IMR-90 (cell line): Measurements from ENCODE around the gene CALR3. TPM values are rescaled to one million over a fixed set of nuclear protein-coding genes. Genes with fewer than 3 reads are reported as not detected.

Experiments used
- ATAC-seq: fragments of 200-7000 bp; cut with Tn5 transposase; 2 replicates; pipeline ENCODE4 v1.9.1; 2020; ENCODE audit warnings: low read depth, mild to moderate bottlenecking, moderate library complexity
- BruUV-seq: library from RNA; stranded (reverse); fragments of 400-500 nt; replicated peaks from 2 replicates; lab custom pipeline; 2021; lab: Mats Ljungman, UMichigan
- CTCF ChIA-PET: fragments of 300-600 bp; formaldehyde crosslinking; extraction: SDS; loops from one replicate; lab custom pipeline; 2021; ENCODE audit warnings: antibody characterized with exemption; lab: Yijun Ruan, JAX
- POLR2A ChIA-PET: fragments of 300-600 bp; sonication (Branson Sonifier 250); formaldehyde crosslinking; loops from one replicate; lab custom pipeline; 2022; ENCODE audit warnings: antibody characterized with exemption; ENCODE audit not compliant: unreplicated experiment; lab: Charles Lee
- DNase-seq: peaks from one replicate; pipeline ENCODE4 v3.0.0; 2013
- H2AFZ ChIP-seq: replicated peaks from 2 replicates; pipeline ENCODE3; 2013; ENCODE audit warnings: low read length, mild to moderate bottlenecking; ENCODE audit not compliant: poor library complexity
- H2AK5ac ChIP-seq: 2 replicates; pipeline ENCODE4 v1.6.1; 2013; ENCODE audit warnings: low read depth, low read length, inconsistent platforms
- H2AK9ac ChIP-seq: replicated peaks from 2 replicates; pipeline ENCODE3; 2013; ENCODE audit warnings: mild to moderate bottlenecking, low read depth, low read length, moderate library complexity; ENCODE audit not compliant: poor library complexity
- H2BK120ac ChIP-seq: 2 replicates; pipeline ENCODE4 v1.6.1; 2013; ENCODE audit warnings: low read depth, low read length, inconsistent platforms
- H2BK15ac ChIP-seq: 3 replicates; pipeline ENCODE4 v1.6.1; 2013; ENCODE audit warnings: low read depth, low read length, inconsistent platforms
- H2BK20ac ChIP-seq: 2 replicates; pipeline ENCODE4 v1.6.1; 2013; ENCODE audit warnings: low read depth, mild to moderate bottlenecking, inconsistent platforms, low read length, moderate library complexity
- H2BK5ac ChIP-seq: 2 replicates; pipeline ENCODE4 v1.6.1; 2013; ENCODE audit warnings: mild to moderate bottlenecking, low read depth, low read length, inconsistent platforms; ENCODE audit not compliant: poor library complexity, severe bottlenecking
- H3K14ac ChIP-seq: replicated peaks from 2 replicates; pipeline ENCODE4 v1.6.1; 2013; ENCODE audit warnings: low read depth, low read length, inconsistent platforms
- H3K18ac ChIP-seq: 2 replicates; pipeline ENCODE4 v1.6.1; 2013; ENCODE audit warnings: low read depth, low read length, control low read depth
- H3K23ac ChIP-seq: 2 replicates; pipeline ENCODE4 v1.6.1; 2013; ENCODE audit warnings: low read depth, low read length, inconsistent platforms
- H3K27ac ChIP-seq: 2 replicates; pipeline ENCODE4 v1.5.1; 2013; ENCODE audit warnings: mild to moderate bottlenecking, control low read depth, low read length; ENCODE audit not compliant: insufficient read depth
- H3K27me3 ChIP-seq: 2 replicates; pipeline ENCODE4 v1.6.1; 2013; ENCODE audit warnings: low read length; ENCODE audit not compliant: control insufficient read depth, insufficient read depth
- H3K36me3 ChIP-seq: 2 replicates; pipeline ENCODE4 v1.6.1; 2013; ENCODE audit warnings: low read length, mixed read lengths; ENCODE audit not compliant: control insufficient read depth, insufficient read depth
- H3K4ac ChIP-seq: 2 replicates; pipeline ENCODE4 v1.6.1; 2013; ENCODE audit warnings: low read depth, low read length, inconsistent platforms
- H3K4me1 ChIP-seq: 2 replicates; pipeline ENCODE4 v1.6.1; 2013; ENCODE audit warnings: low read length, mixed read lengths; ENCODE audit not compliant: control insufficient read depth, insufficient read depth
- H3K4me2 ChIP-seq: 2 replicates; pipeline ENCODE4 v1.6.1; 2013; ENCODE audit warnings: low read depth, mild to moderate bottlenecking, control low read depth, low read length, moderate library complexity
- H3K4me3 ChIP-seq: 2 replicates; pipeline ENCODE4 v1.5.1; 2013; ENCODE audit warnings: low read depth, mild to moderate bottlenecking, control low read depth, low read length, moderate library complexity; ENCODE audit not compliant: insufficient read depth
- H3K56ac ChIP-seq: 2 replicates; pipeline ENCODE4 v1.6.1; 2013; ENCODE audit warnings: low read length, inconsistent platforms; ENCODE audit not compliant: insufficient read depth; ENCODE audit errors: extremely low read depth
- H3K79me1 ChIP-seq, 2 experiments: 2 replicates each; pipeline ENCODE4 v1.6.1; 2013; ENCODE audit warnings: low read length in 2 of 2, inconsistent platforms in 1 of 2, low read depth in 1 of 2
- H3K9ac ChIP-seq: 2 replicates; pipeline ENCODE4 v1.6.1; 2013; ENCODE audit warnings: low read depth, low read length, control low read depth
- H3K9me1 ChIP-seq: 2 replicates; pipeline ENCODE4 v1.6.1; 2013; ENCODE audit warnings: low read length, inconsistent platforms; ENCODE audit not compliant: insufficient read depth
- H3K9me3 ChIP-seq: 2 replicates; pipeline ENCODE4 v1.6.1; 2013; ENCODE audit warnings: low read length; ENCODE audit not compliant: control insufficient read depth, insufficient read depth
- H4K20me1 ChIP-seq: 2 replicates; pipeline ENCODE4 v1.6.1; 2013; ENCODE audit warnings: low read length, inconsistent platforms; ENCODE audit not compliant: insufficient read depth
- H4K5ac ChIP-seq: 2 replicates; pipeline ENCODE4 v1.6.1; 2013; ENCODE audit warnings: mild to moderate bottlenecking, low read depth, low read length, control low read depth
- H4K8ac ChIP-seq, 2 experiments: 2 replicates each; pipeline ENCODE4 v1.6.1; 2013; ENCODE audit warnings: low read depth in 2 of 2, low read length in 2 of 2, control low read depth in 1 of 2, inconsistent platforms in 1 of 2
- H4K91ac ChIP-seq: 2 replicates; pipeline ENCODE4 v1.6.1; 2013; ENCODE audit warnings: low read depth, low read length, inconsistent platforms; ENCODE audit not compliant: insufficient read depth
- BHLHE40 ChIP-seq: fragments of 150-350 bp; IDR thresholded peaks from 2 replicates; pipeline ENCODE4 v1.6.1; 2016; ENCODE audit warnings: mild to moderate bottlenecking, low read depth, low read length
- CEBPB ChIP-seq: IDR thresholded peaks from 2 replicates; pipeline ENCODE4 v1.6.1; 2012; ENCODE audit warnings: low read depth, low read length, improper control_type of control experiment
- CHD1 ChIP-seq: IDR thresholded peaks from 2 replicates; pipeline ENCODE4 v1.6.1; 2012; ENCODE audit warnings: low read depth, low read length, improper control_type of control experiment
- CTCF ChIP-seq: conservative IDR thresholded peaks from 2 replicates; pipeline ENCODE4 v1.5.1; 2012; ENCODE audit warnings: mild to moderate bottlenecking, low read depth, low read length, improper control_type of control experiment
- ELK1 ChIP-seq: fragments of 150-350 bp; IDR thresholded peaks from 2 replicates; pipeline ENCODE4 v1.6.1; 2016; ENCODE audit warnings: low read depth, mild to moderate bottlenecking, low read length, moderate library complexity, borderline replicate concordance
- FOS ChIP-seq: fragments of 150-350 bp; IDR thresholded peaks from 2 replicates; pipeline ENCODE4 v1.6.1; 2016; ENCODE audit warnings: low read depth, low read length
- MAFK ChIP-seq: IDR thresholded peaks from 2 replicates; pipeline ENCODE4 v1.6.1; 2012; ENCODE audit warnings: low read depth, low read length, improper control_type of control experiment
- MAZ ChIP-seq: IDR thresholded peaks from 2 replicates; pipeline ENCODE4 v1.6.1; 2012; ENCODE audit warnings: low read depth, mild to moderate bottlenecking, low read length, improper control_type of control experiment, moderate library complexity, borderline replicate concordance
- MXI1 ChIP-seq: IDR thresholded peaks from 2 replicates; pipeline ENCODE4 v1.6.1; 2012; ENCODE audit warnings: low read depth, mild to moderate bottlenecking, low read length, moderate library complexity, borderline replicate concordance
- NFE2L2 ChIP-seq: fragments of 150-350 bp; IDR thresholded peaks from 2 replicates; pipeline ENCODE4 v1.6.1; 2016; ENCODE audit warnings: low read depth, mild to moderate bottlenecking, low read length
- POLR2A ChIP-seq: IDR thresholded peaks from 2 replicates; pipeline ENCODE4 v1.6.1; 2012; ENCODE audit warnings: mild to moderate bottlenecking, low read depth, low read length
- RAD21 ChIP-seq: IDR thresholded peaks from 2 replicates; pipeline ENCODE4 v1.6.1; 2012; ENCODE audit warnings: low read length, improper control_type of control experiment
- RCOR1 ChIP-seq: IDR thresholded peaks from 2 replicates; pipeline ENCODE4 v1.6.1; 2012; ENCODE audit warnings: mild to moderate bottlenecking, low read length, improper control_type of control experiment; ENCODE audit not compliant: insufficient replicate concordance
- RFX5 ChIP-seq: IDR thresholded peaks from 2 replicates; pipeline ENCODE4 v1.8.0; 2012; ENCODE audit warnings: low read depth, mild to moderate bottlenecking, low read length, moderate library complexity
- SMC3 ChIP-seq: fragments of 150-350 bp; IDR thresholded peaks from 2 replicates; pipeline ENCODE4 v1.6.1; 2016; ENCODE audit warnings: low read depth, mild to moderate bottlenecking, antibody characterized with exemption, low read length, moderate library complexity
- USF2 ChIP-seq: fragments of 150-350 bp; IDR thresholded peaks from 2 replicates; pipeline ENCODE4 v1.6.1; 2017; ENCODE audit warnings: mild to moderate bottlenecking, antibody characterized with exemption, low read length, low read depth
- WGBS, 2 experiments: methylation state at CpG; one replicate each; pipeline versions ENCODE4 v1.1.5 to v1.1.7; 2013; ENCODE audit warnings: missing lambda C conversion rate in 2 of 2; ENCODE audit not compliant: insufficient read length in 1 of 2; ENCODE audit errors: extremely low coverage in 2 of 2; 5-methylcytosine and 5-hydroxymethylcytosine counted together
- dilution Hi-C: fragments of 300-500 bp; cut with HindIII; formaldehyde crosslinking; loops from one replicate; pipeline ENCODE4 v1.14.3; 2018; ENCODE audit warnings: low sequenced_read_pairs; ENCODE audit not compliant: unreplicated experiment
- in situ Hi-C: fragments of 300-500 bp; cut with MboI; formaldehyde crosslinking; loops from 3 replicates; pipeline ENCODE4 v1.14.3; 2019; ENCODE audit warnings: low sequenced_read_pairs, inconsistent platforms, mixed read lengths
- intact Hi-C: fragments of 100-400 bp; cut with micrococcal nuclease; formaldehyde crosslinking; loops from 2 replicates; pipeline ENCODE4 v1.10.0; 2022
- polyA plus RNA-seq, 3 experiments: library from polyadenylated mRNA; depleted of rRNA; stranded (reverse); fragments of >200 nt; gene quantifications; 2 replicates each; pipeline ENCODE4 v1.2.3, GENCODE V29; 2012; ENCODE audit warnings: low replicate concordance in 1 of 3
- total RNA-seq: library from RNA; depleted of rRNA; stranded (reverse); fragments of >200 nt; gene quantifications from 2 replicates; pipeline ENCODE4 v1.2.3, GENCODE V29; 2012

The CALR3 gene
- total and polyA plus RNA-seq, 2 of the 4 experiments (the other 2 are of a cell fraction), result not detected

GRCh38 chr19:16452325-16452724 is 43.6 kb downstream of the CALR3 start:
- Histone ChIP-seq H3K23ac (no peak overlapping the region), H2BK15ac (no peak overlapping the region), H3K4me1 (peaks cover 11% of the 10 kb centered on the region), H3K27me3 (no peaks in the 10 kb centered on the region), H2AK9ac (no peak overlapping the region), H3K9me1 (peaks cover 15% of the 10 kb centered on the region), H3K79me1 (peaks cover 34 to 81% of the 10 kb centered on the region in 2 experiments), H3K18ac (no peak overlapping the region), H2BK20ac (no peak overlapping the region), H4K5ac (no peak overlapping the region), H3K36me3 (no peaks in the 10 kb centered on the region), H3K14ac (no peak overlapping the region), H3K4me3 (no peak overlapping the region), H2AK5ac (no peak overlapping the region), H3K9ac (no peak overlapping the region), H4K8ac (no peak overlapping the region), H2BK120ac (no peak overlapping the region), H3K4ac (no peak overlapping the region), H3K9me3 (no peaks in the 10 kb centered on the region), H4K20me1 (peaks cover 56% of the 10 kb centered on the region), H3K56ac (no peak overlapping the region), H4K91ac (no peak overlapping the region), H2BK5ac (no peak overlapping the region), H3K27ac (no peak overlapping the region), H2AFZ (no peak overlapping the region), H3K4me2 (no peak overlapping the region)
- intact Hi-C loops (no loop called here), dilution Hi-C loops (no loop called here), in situ Hi-C loops (no loop called here)
- no TSS peak for BruUV-seq
- ATAC-seq (no peak), DNase-seq (no peak)
- ChIA-PET POLR2A (no interaction called here), CTCF (interaction anchor here (0.6 kb wide), 1 partner anchor 71 kb away, joined by 5 read pairs; no protein-coding TSS in a partner anchor)
- WGBS, 2 experiments, result 100% methylated on average over 2 of the region's 8 CpGs; no CpG with 5 or more reads in 1 of the 2 experiments
- TF ChIP-seq SMC3 (no peak), BHLHE40 (no peak), POLR2A (no peak), MXI1 (no peak), MAZ (no peak), RCOR1 (no peak), FOS (no peak), CEBPB (no peak), NFE2L2 (no peak), CHD1 (no peak), USF2 (no peak), ELK1 (no peak), MAFK (no peak), CTCF (no peak), RAD21 (no peak), RFX5 (no peak)
